T-cell (primary cell): ENCODE data around the gene AADAT. TPM values are rescaled to one million over a fixed set of nuclear protein-coding genes. Genes with fewer than 3 reads are reported as not detected.

Experiments
- ATAC-seq, 4 experiments: fragments of 200-7000 bp in 3 of 4; fragments of 150-1000 bp in 1 of 4; cut with Tn5 transposase; replicated peaks in 1 of 4; 1 replicate in 3 of 4; 2 replicates in 1 of 4; pipeline ENCODE4 v1.10.0; 2021; ENCODE audit warnings: moderate library complexity in 3 of 4, mild to moderate bottlenecking in 2 of 4, moderate number of reproducible peaks in 1 of 4
- CTCF ChIA-PET, 2 donors: fragments of 300-600 bp; sonication (Branson Sonifier 250); formaldehyde crosslinking; loops; one replicate each; lab custom pipeline; 2022; ENCODE audit warnings: antibody characterized with exemption in 2 of 2; lab: Charles Lee
- POLR2A ChIA-PET, 2 donors: fragments of 300-600 bp; sonication (Branson Sonifier 250); formaldehyde crosslinking; loops; one replicate each; lab custom pipeline; 2022; ENCODE audit warnings: antibody characterized with exemption in 2 of 2; lab: Charles Lee
- DNase-seq, 35 experiments: peaks; one replicate each; pipeline versions ENCODE4 v3.0.0 to v3.0.0-alpha.2; 2013 to 2023
- H3K27ac ChIP-seq: one replicate; pipeline ENCODE4 v1.5.1; 2013; ENCODE audit warnings: low read length
- H3K27me3 ChIP-seq, 2 experiments: replicated peaks in 1 of 2; 1 replicate in 1 of 2; 2 replicates in 1 of 2; pipeline versions ENCODE4 v1.6.1 to v1.7.0; 2013; ENCODE audit warnings: low read length in 1 of 2, mixed read lengths in 1 of 2; ENCODE audit not compliant: control insufficient read depth in 2 of 2, insufficient read depth in 2 of 2; ENCODE audit errors: extremely low read depth in 1 of 2
- H3K36me3 ChIP-seq, 2 donors: 1 replicate in 1 of 2; 2 replicates in 1 of 2; pipeline versions ENCODE4 v1.6.1 to v1.7.0; 2013; ENCODE audit warnings: low read length in 1 of 2; ENCODE audit not compliant: control insufficient read depth in 2 of 2, insufficient read depth in 1 of 2; ENCODE audit errors: extremely low read depth in 1 of 2
- H3K4me1 ChIP-seq, 2 experiments: 1 replicate in 1 of 2; 2 replicates in 1 of 2; pipeline versions ENCODE4 v1.6.1 to v1.7.0; 2013; ENCODE audit warnings: low read length in 2 of 2, mixed read lengths in 1 of 2; ENCODE audit not compliant: insufficient read depth in 2 of 2, control insufficient read depth in 1 of 2; ENCODE audit errors: extremely low read depth in 1 of 2
- H3K4me3 ChIP-seq, 2 donors: 1 replicate in 1 of 2; 2 replicates in 1 of 2; pipeline versions ENCODE4 v1.5.1 to v1.7.0; 2013; ENCODE audit warnings: mild to moderate bottlenecking in 2 of 2, low read length in 1 of 2, moderate library complexity in 1 of 2; ENCODE audit not compliant: control insufficient read depth in 1 of 2; ENCODE audit errors: extremely low read depth in 1 of 2
- H3K9me3 ChIP-seq: 2 replicates; pipeline ENCODE4 v1.7.0; 2013
- H3K27ac Mint-ChIP-seq, 2 donors: one replicate each; pipeline ENCODE4 v1.8.0; 2020 to 2021; ENCODE audit warnings: mild to moderate bottlenecking in 2 of 2, mixed read lengths in 2 of 2
- H3K27me3 Mint-ChIP-seq, 2 donors: one replicate each; pipeline ENCODE4 v1.8.0; 2021 to 2022; ENCODE audit warnings: mixed read lengths in 2 of 2
- H3K36me3 Mint-ChIP-seq: one replicate; pipeline ENCODE4 v1.8.0; 2021; ENCODE audit warnings: mixed read lengths
- H3K4me1 Mint-ChIP-seq, 3 donors: one replicate each; pipeline ENCODE4 v1.8.0; 2020 to 2022; ENCODE audit warnings: mixed read lengths in 3 of 3, mild to moderate bottlenecking in 1 of 3
- H3K4me3 Mint-ChIP-seq, 3 donors: one replicate each; pipeline ENCODE4 v1.8.0; 2020 to 2022; ENCODE audit warnings: mild to moderate bottlenecking in 3 of 3, mixed read lengths in 3 of 3, moderate library complexity in 3 of 3
- H3K9me3 Mint-ChIP-seq, 3 donors: one replicate each; pipeline ENCODE4 v1.8.0; 2020 to 2022; ENCODE audit warnings: mixed read lengths in 3 of 3
- WGBS: methylation state at CpG from one replicate; pipeline ENCODE4 v1.1.5; 2013; ENCODE audit warnings: missing lambda C conversion rate; ENCODE audit not compliant: insufficient coverage; 5-methylcytosine and 5-hydroxymethylcytosine counted together
- total RNA-seq, 35 experiments: library from RNA in 6 of 35; stranded (reverse) in 6 of 35; fragments of 120-200 nt in 1 of 35; gene quantifications; one replicate each; pipeline versions ENCODE4 v1.2.1 to v1.2.4 and lab custom pipeline; 2013 to 2026

Gene AADAT
- not detected for total RNA-seq
- total RNA-seq (2013), result not detected
- 0 to 0.17 (median 0) reads per million in 29 experiments for total RNA-seq (lab: John Stamatoyannopoulos, UW)

GRCh38 chr4:170089668-170090351 is at the start of gene AADAT:
AADAT (minus strand) TSS chr4:170089956; CDS start chr4:170089690, 266 bp downstream.
- Histone ChIP-seq H3K27ac (no peak within 1 kb of the TSS), H3K9me3 (no peaks in the 10 kb centered on the region), H3K4me1 (peaks cover 0 to 9% of the 10 kb centered on the region in 2 experiments), H3K4me3 (peak within 1 kb of the TSS in 1 of 2 donors; percentile 76), H3K27me3 (peaks cover 0 to 32% of the 10 kb centered on the region in 2 experiments), H3K36me3 (no peaks in the 10 kb centered on the region)
- Mint-ChIP-seq H3K9me3 (no peaks in the 10 kb centered on the region), H3K27me3 (peaks cover 30 to 42% of the 10 kb centered on the region in 2 donors), H3K4me1 (peaks cover 5 to 13% (median 10%) of the 10 kb centered on the region in 3 donors), H3K4me3 (peak within 1 kb of the TSS; percentile 46 to 68 (median 50)), H3K27ac (peak within 1 kb of the TSS in 1 of 2 donors; percentile 28), H3K36me3 (no peaks in the 10 kb centered on the region)
- ATAC-seq (no peak), DNase-seq (no peak)
- ChIA-PET POLR2A (no interaction called here), CTCF (no interaction called here)
- WGBS, result 3% methylated on average over 79 of the region's 80 CpGs

- peaks cover 0 to 2% of the 10 kb centered on the region in 2 experiments for H3K4me1 ChIP-seq
- no peak overlapping the region for H3K27ac ChIP-seq
- peaks cover 0 to 14% of the 10 kb centered on the region in 2 donors for H3K27me3 Mint-ChIP-seq
- H3K36me3 Mint-ChIP-seq, result no peaks in the 10 kb centered on the region
- ChIA-PET POLR2A (no interaction called here), CTCF (interaction anchor here in 1 of 2 donors (0.5 kb wide), 1 partner anchor 329 kb away, joined by 3 read pairs; no protein-coding TSS in a partner anchor)
- peak; percentile 42 to 64 (median 50) for ATAC-seq
- peak; percentile 4 to 77 (median 44) for DNase-seq
- peaks cover 4 to 7% (median 5%) of the 10 kb centered on the region in 3 donors for H3K4me1 Mint-ChIP-seq
- WGBS, result 6% methylated on average over 14 of the region's 15 CpGs
- no peak overlapping the region for H3K4me3 ChIP-seq
- no peaks in the 10 kb centered on the region for H3K9me3 Mint-ChIP-seq
- H3K27me3 ChIP-seq, result no peaks in the 10 kb centered on the region
- no peak overlapping the region for H3K4me3 Mint-ChIP-seq
- H3K9me3 ChIP-seq, result no peaks in the 10 kb centered on the region
- H3K36me3 ChIP-seq, result no peaks in the 10 kb centered on the region
- no peak overlapping the region for H3K27ac Mint-ChIP-seq
Measured at GRCh38 chr4:170138580-170139194, 48.9 kb upstream of the AADAT start.

- peaks cover 0 to 2% of the 10 kb centered on the region in 2 experiments for H3K4me1 ChIP-seq
- no peaks in the 10 kb centered on the region for H3K36me3 ChIP-seq
- H3K9me3 ChIP-seq, result no peaks in the 10 kb centered on the region
- DNase-seq (no peak), ATAC-seq (no peak)
- peaks cover 0 to 14% of the 10 kb centered on the region in 2 donors for H3K27me3 Mint-ChIP-seq
- ChIA-PET CTCF (interaction anchor here in 1 of 2 donors (1.0 kb wide), 1 partner anchor 9 kb away, joined by 5 read pairs; no protein-coding TSS in a partner anchor), POLR2A (no interaction called here)
- H3K9me3 Mint-ChIP-seq, result peaks cover 0 to 7% (median 6%) of the 10 kb centered on the region in 3 donors
- H3K27ac ChIP-seq, result no peak overlapping the region
- no peak overlapping the region for H3K27ac Mint-ChIP-seq
- H3K4me3 ChIP-seq, result no peak overlapping the region
- peaks cover 4 to 7% (median 5%) of the 10 kb centered on the region in 3 donors for H3K4me1 Mint-ChIP-seq
- 86% methylated on average over 2 of the region's 3 CpGs for WGBS
- H3K27me3 ChIP-seq, result no peaks in the 10 kb centered on the region
- H3K36me3 Mint-ChIP-seq, result no peaks in the 10 kb centered on the region
- H3K4me3 Mint-ChIP-seq, result no peak overlapping the region
Measured at GRCh38 chr4:170137927-170138326, 48.2 kb upstream of the AADAT start.

- peaks cover 0 to 2% of the 10 kb centered on the region in 2 experiments for H3K4me1 ChIP-seq
- H3K27me3 ChIP-seq, result no peaks in the 10 kb centered on the region
- ATAC-seq (no peak), DNase-seq (no peak)
- peaks cover 0 to 14% of the 10 kb centered on the region in 2 donors for H3K27me3 Mint-ChIP-seq
- no peaks in the 10 kb centered on the region for H3K36me3 ChIP-seq
- H3K4me1 Mint-ChIP-seq, result peaks cover 4 to 7% (median 5%) of the 10 kb centered on the region in 3 donors
- H3K9me3 ChIP-seq, result no peaks in the 10 kb centered on the region
- no peak overlapping the region for H3K4me3 ChIP-seq
- ChIA-PET POLR2A (no interaction called here), CTCF (interaction anchor here in 1 of 2 donors (1.0 kb wide), 1 partner anchor 9 kb away, joined by 5 read pairs; no protein-coding TSS in a partner anchor)
- no CpG with 5 or more reads among the region's 5 CpGs for WGBS
- H3K27ac ChIP-seq, result no peak overlapping the region
- H3K9me3 Mint-ChIP-seq, result peaks cover 0 to 11% (median 9%) of the 10 kb centered on the region in 3 donors
- no peaks in the 10 kb centered on the region for H3K36me3 Mint-ChIP-seq
- H3K4me3 Mint-ChIP-seq, result no peak overlapping the region
- H3K27ac Mint-ChIP-seq, result no peak overlapping the region
Measured at GRCh38 chr4:170137466-170137865, 47.7 kb upstream of the AADAT start.

GRCh38 chr4:170134821-170135220 is 45.1 kb upstream of the AADAT start:
- no peaks in the 10 kb centered on the region for H3K27me3 ChIP-seq
- no peak for DNase-seq
- ChIA-PET POLR2A (no interaction called here), CTCF (interaction anchor here in 1 of 2 donors (0.6 kb wide), 1 partner anchor 238 kb away, joined by 3 read pairs; no protein-coding TSS in a partner anchor)
- no peaks in the 10 kb centered on the region for H3K36me3 ChIP-seq
- Mint-ChIP-seq H3K4me1 (peaks cover 4 to 7% (median 5%) of the 10 kb centered on the region in 3 donors), H3K36me3 (no peaks in the 10 kb centered on the region), H3K27ac (no peak overlapping the region), H3K27me3 (peaks cover 0 to 10% of the 10 kb centered on the region in 2 donors), H3K9me3 (peaks cover 0 to 11% (median 9%) of the 10 kb centered on the region in 3 donors), H3K4me3 (no peak overlapping the region)
- peaks cover 0 to 2% of the 10 kb centered on the region in 2 experiments for H3K4me1 ChIP-seq
- H3K27ac ChIP-seq, result no peak overlapping the region
- no peak for ATAC-seq
- 92% methylated on average over 2 of the region's 2 CpGs for WGBS
- H3K9me3 ChIP-seq, result no peaks in the 10 kb centered on the region
- no peak overlapping the region for H3K4me3 ChIP-seq

- peaks cover 0 to 7% of the 10 kb centered on the region in 2 donors for H3K27me3 Mint-ChIP-seq
- ATAC-seq (no peak), DNase-seq (no peak)
- no peaks in the 10 kb centered on the region for H3K4me1 Mint-ChIP-seq
- H3K4me3 Mint-ChIP-seq, result no peak overlapping the region
- H3K27me3 ChIP-seq, result peaks cover 0 to 3% of the 10 kb centered on the region in 2 experiments
- ChIA-PET POLR2A (no interaction called here), CTCF (no interaction called here)
- no peak overlapping the region for H3K27ac ChIP-seq
- H3K36me3 ChIP-seq, result no peaks in the 10 kb centered on the region
- H3K4me3 ChIP-seq, result no peak overlapping the region
- 89% methylated on average over 8 of the region's 9 CpGs for WGBS
- no peaks in the 10 kb centered on the region for H3K9me3 ChIP-seq
- no peak overlapping the region for H3K27ac Mint-ChIP-seq
- H3K9me3 Mint-ChIP-seq, result peaks cover 0 to 8% (median 7%) of the 10 kb centered on the region in 3 donors
- no peaks in the 10 kb centered on the region for H3K4me1 ChIP-seq
- no peaks in the 10 kb centered on the region for H3K36me3 Mint-ChIP-seq
Measured at GRCh38 chr4:170128219-170128804, 38.6 kb upstream of the AADAT start.
